ENCODE measurements around the gene ITLN2. TPM values are rescaled to one million over a fixed set of nuclear protein-coding genes. Genes with fewer than 3 reads are reported as not detected.

Gene ITLN2
- 2.4 and 2.9 TPM in 2 replicates for total RNA-seq (2021)
- long read RNA-seq, transcript ITLN2-201 (8 exons, 1,151 nt): major isoform, 8 of 12 reads
- long read RNA-seq, partial matches to known transcripts: 0 of 12 reads
- long read RNA-seq, other reads (novel, unspliced or antisense): 4 of 12 reads

GRCh38 chr1:160954158-160955104 lies at the start of gene ITLN2:
ITLN2 (minus strand) TSS chr1:160954809; CDS start chr1:160954741, 68 bp downstream.
- no peak within 1 kb of the TSS for H3K4ac ChIP-seq (ENCODE audit: low read depth, low read length)
- no peak within 1 kb of the TSS for H2BK15ac ChIP-seq (ENCODE audit: low read depth, low read length)
- no CpG with 5 or more reads among the region's 8 CpGs for WGBS (ENCODE audit: extremely low coverage, insufficient read length, low lambda C conversion rate)
- no peak within 1 kb of the TSS for H2BK20ac ChIP-seq (ENCODE audit: low read depth, low read length, poor library complexity, severe bottlenecking)
- no peak within 1 kb of the TSS for H4K8ac ChIP-seq (replicated peaks; ENCODE audit: insufficient read length, low read depth, low read length)
- peak; percentile 80 for TF ChIP-seq CTCF (conservative IDR thresholded peaks at IDR 0.05)
- no peaks in the 10 kb centered on the region for H4K20me1 ChIP-seq (ENCODE audit: control insufficient read depth, insufficient read depth, insufficient read length)
- no peak within 1 kb of the TSS for H2AK5ac ChIP-seq (ENCODE audit: insufficient read length, low read length)
- H3K79me2 ChIP-seq (ENCODE audit: insufficient read depth, low read length): no peaks in the 10 kb centered on the region
- H3K18ac ChIP-seq (ENCODE audit: insufficient read length, low read depth, low read length): no peak within 1 kb of the TSS
- H2BK12ac ChIP-seq (ENCODE audit: insufficient read length, low read depth, low read length): no peak within 1 kb of the TSS
- no peak within 1 kb of the TSS for H3K56ac ChIP-seq (ENCODE audit: insufficient read length, low read depth, low read length)
- H3K27ac ChIP-seq (ENCODE audit: insufficient read length, low read depth, low read length): no peak within 1 kb of the TSS
- H3K9me3 ChIP-seq (ENCODE audit: control insufficient read depth, low read depth, low read length): no peaks in the 10 kb centered on the region
- no peak within 1 kb of the TSS for H3K4me2 ChIP-seq (ENCODE audit: insufficient read depth, insufficient read length, low read length)
- H3K4me1 ChIP-seq (ENCODE audit: insufficient read depth, low read length): peaks cover 2% of the 10 kb centered on the region; the same call in 1 of the 2 replicates
- Mint-ChIP-seq H3K4me3 (no peak within 1 kb of the TSS), H3K36me3 (ENCODE audit: insufficient read depth in 1 of 3, low read depth in 3 of 3) (no peaks in the 10 kb centered on the region), H3K27ac (peak within 1 kb of the TSS; percentile 41 to 90 (median 65); a peak in 5 of 7 replicates), H3K27me3 (ENCODE audit: low read depth) (no peaks in the 10 kb centered on the region), H3K9me3 (no peaks in the 10 kb centered on the region), H3K4me1 (peaks cover 19 to 41% of the 10 kb centered on the region in 2 experiments)
- no peak within 1 kb of the TSS for H4K91ac ChIP-seq (ENCODE audit: insufficient read length, low read depth, low read length)
- no peak within 1 kb of the TSS for H2BK120ac ChIP-seq (ENCODE audit: low read depth, low read length, poor library complexity, severe bottlenecking)
- H3K14ac ChIP-seq (ENCODE audit: insufficient read depth, low read length): no peak within 1 kb of the TSS; the same call in 1 of the 2 replicates
- H4K5ac ChIP-seq (ENCODE audit: insufficient read length, low read depth, low read length): no peak within 1 kb of the TSS
- H2BK5ac ChIP-seq (ENCODE audit: insufficient read length, low read length): no peak within 1 kb of the TSS
- no peaks in the 10 kb centered on the region for H3K27me3 ChIP-seq (ENCODE audit: insufficient read depth, low read length)
- DNase-seq: peak; percentile 86
- no peak within 1 kb of the TSS for H3K9ac ChIP-seq (ENCODE audit: extremely low read depth, insufficient read length, low read length)
- no peak within 1 kb of the TSS for H2AFZ ChIP-seq (ENCODE audit: low read length)
- no peaks in the 10 kb centered on the region for H3K79me1 ChIP-seq (ENCODE audit: insufficient read depth, low read depth, low read length, poor library complexity, severe bottlenecking)
- no peak within 1 kb of the TSS for H3K23ac ChIP-seq (ENCODE audit: insufficient read length, low read depth, low read length)
- H3K23me2 ChIP-seq (ENCODE audit: insufficient read length, low read depth, low read length, poor library complexity, severe bottlenecking): no peaks in the 10 kb centered on the region
- no peak within 1 kb of the TSS for H3T11ph ChIP-seq (ENCODE audit: low read length)
